AG10803 (cell line): ENCODE results near the gene DBNDD2.

Experiments used
- DNase-seq: peaks from one replicate; pipeline ENCODE4 v3.0.0; 2010; ENCODE audit warnings: low read depth
- H3K4me3 ChIP-seq: 2 replicates; pipeline ENCODE4 v1.5.1; 2011; ENCODE audit warnings: mild to moderate bottlenecking, low read length, control low read depth
- TF ChIP-seq, protein P1 (sequence below): conservative IDR thresholded peaks from 2 replicates; pipeline ENCODE4 v1.5.1; 2011; ENCODE audit warnings: mild to moderate bottlenecking, low read length, control low read depth, inconsistent platforms

The DBNDD2 gene

DNA sequence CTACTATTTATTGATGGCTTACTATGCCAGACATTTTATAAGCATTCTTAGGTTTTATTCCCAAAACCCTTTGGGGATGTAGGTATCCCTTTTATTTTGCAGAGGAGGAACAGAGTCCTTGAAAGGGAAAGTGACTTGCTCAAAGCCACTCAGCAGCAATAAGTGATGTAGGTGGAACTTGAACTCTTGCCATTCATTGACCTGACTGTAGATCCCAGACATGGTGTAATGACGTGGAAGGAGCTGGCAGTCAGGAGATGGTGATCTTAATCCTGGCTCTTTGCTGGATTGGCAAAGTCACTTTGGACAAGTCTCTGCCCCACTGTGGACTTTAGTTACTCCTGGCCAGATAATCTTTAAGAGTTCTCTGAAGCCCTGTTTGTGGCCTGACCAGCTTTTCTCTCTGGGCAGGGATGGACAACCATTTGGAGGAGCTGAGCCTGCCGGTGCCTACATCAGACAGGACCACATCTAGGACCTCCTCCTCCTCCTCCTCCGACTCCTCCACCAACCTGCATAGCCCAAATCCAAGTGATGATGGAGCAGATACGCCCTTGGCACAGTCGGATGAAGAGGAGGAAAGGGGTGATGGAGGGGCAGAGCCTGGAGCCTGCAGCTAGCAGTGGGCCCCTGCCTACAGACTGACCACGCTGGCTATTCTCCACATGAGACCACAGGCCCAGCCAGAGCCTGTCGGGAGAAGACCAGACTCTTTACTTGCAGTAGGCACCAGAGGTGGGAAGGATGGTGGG is 1.6 kb downstream of the DBNDD2 start:
- TF ChIP-seq, protein P1, sequence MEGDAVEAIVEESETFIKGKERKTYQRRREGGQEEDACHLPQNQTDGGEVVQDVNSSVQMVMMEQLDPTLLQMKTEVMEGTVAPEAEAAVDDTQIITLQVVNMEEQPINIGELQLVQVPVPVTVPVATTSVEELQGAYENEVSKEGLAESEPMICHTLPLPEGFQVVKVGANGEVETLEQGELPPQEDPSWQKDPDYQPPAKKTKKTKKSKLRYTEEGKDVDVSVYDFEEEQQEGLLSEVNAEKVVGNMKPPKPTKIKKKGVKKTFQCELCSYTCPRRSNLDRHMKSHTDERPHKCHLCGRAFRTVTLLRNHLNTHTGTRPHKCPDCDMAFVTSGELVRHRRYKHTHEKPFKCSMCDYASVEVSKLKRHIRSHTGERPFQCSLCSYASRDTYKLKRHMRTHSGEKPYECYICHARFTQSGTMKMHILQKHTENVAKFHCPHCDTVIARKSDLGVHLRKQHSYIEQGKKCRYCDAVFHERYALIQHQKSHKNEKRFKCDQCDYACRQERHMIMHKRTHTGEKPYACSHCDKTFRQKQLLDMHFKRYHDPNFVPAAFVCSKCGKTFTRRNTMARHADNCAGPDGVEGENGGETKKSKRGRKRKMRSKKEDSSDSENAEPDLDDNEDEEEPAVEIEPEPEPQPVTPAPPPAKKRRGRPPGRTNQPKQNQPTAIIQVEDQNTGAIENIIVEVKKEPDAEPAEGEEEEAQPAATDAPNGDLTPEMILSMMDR, result no peak
- H3K4me3 ChIP-seq, result no peak overlapping the region
- DNase-seq, result no peak

DNA sequence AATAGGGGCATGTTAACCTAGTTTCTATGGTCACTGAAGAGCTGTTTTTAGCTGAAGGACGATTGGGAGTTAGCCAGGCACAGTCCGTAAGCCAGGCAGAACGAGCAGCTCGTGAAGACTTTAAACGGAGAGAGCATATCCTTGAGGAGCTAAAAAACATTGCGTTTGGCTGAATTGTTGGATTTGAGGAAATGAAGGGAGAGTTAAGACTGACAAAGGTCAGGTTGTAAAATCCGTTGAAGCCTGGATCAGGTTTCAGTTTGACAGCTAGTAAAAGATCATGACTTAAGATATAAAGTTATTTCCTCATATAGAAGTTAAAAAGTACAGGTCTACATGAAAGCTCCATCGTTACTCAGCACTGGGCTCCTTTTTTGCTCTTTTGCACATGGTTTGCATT is 2.8 kb downstream of the DBNDD2 start:
- TF ChIP-seq, protein P1, result no peak
- DNase-seq, result no peak

DNA sequence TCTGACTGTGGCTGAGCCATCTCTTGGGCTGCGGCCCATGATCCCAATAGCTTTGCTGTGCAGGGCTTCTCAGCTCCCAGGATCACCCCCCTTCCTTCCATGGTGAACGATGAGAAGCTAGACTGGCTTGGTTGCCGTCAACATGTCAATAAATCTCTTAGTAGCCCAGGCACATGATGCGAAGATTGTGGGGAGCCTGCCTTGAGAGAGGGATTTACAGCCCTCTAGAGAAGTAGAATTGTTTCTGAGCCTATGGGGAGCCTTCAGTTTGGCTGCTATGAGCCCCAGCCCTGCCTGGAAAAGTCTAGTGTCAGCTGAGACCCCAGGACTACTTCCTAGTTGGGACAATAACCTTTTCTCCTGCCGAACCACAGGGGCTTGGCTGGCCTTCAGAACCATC is 4.6 kb downstream of the DBNDD2 start:
- TF ChIP-seq, protein P1, result no peak
- H3K4me3 ChIP-seq, result no peak overlapping the region
- no peak for DNase-seq

More for the DNA sequence above, 2.8 kb downstream of the DBNDD2 start:
- no peak overlapping the region for H3K4me3 ChIP-seq

- no peak for DNase-seq
- TF ChIP-seq, protein P1, result no peak
- no peak overlapping the region for H3K4me3 ChIP-seq
These were observed 5.4 kb downstream of the DBNDD2 start for GRCh38 chr20:45413479-45413878.

- DNase-seq, result peak; percentile 79
- TF ChIP-seq, protein P1, result no peak
- peak within 1 kb of the TSS; percentile 94 for H3K4me3 ChIP-seq
These were observed 7.9 kb downstream of the DBNDD2 start, which contains the start of gene PIGT for GRCh38 chr20:45415822-45416637. TSS of gene PIGT (plus strand) at chr20:45416141. CDS start at chr20:45416157, 16 bp downstream.

DNA sequence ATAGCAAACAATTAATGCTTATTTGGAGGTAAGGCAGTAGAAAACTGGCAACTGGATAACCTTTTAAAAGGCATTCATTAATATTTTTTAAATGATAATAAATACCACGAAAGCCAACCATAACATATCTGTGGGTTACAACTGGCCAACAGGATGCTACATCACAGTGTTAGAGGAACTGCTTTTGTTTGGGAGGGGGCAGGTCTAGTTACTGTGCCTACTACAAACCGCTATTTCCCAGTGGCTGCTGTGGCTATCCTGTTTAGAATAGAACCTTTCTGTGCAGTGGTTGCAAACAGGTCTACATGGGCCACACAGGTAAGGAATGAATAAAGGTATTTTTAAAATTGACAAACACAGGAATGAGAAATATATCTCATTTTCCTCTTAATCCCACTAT is 8.8 kb downstream of the DBNDD2 start:
- TF ChIP-seq, protein P1, result no peak
- no peak for DNase-seq

More for the DNA sequence above, 8.8 kb downstream of the DBNDD2 start:
- peak overlapping the region; percentile 94 for H3K4me3 ChIP-seq
